Activated CD8-positive, alpha-beta T cell treated with anti-CD3 and anti-CD28 coated beads for 36 hours (primary cell): ENCODE measurements around the gene DHX30. TPM values are rescaled to one million over a fixed set of nuclear protein-coding genes. Genes with fewer than 3 reads are reported as not detected.

ENCODE experiments used
- ATAC-seq: fragments of 200-7000 bp; cut with Tn5 transposase; one replicate; pipeline ENCODE4 v1.10.0; 2021; ENCODE audit warnings: mild to moderate bottlenecking, moderate library complexity
- CTCF ChIA-PET: fragments of 350-600 bp; sonication (Branson Sonifier 250); formaldehyde crosslinking; loops from one replicate; lab custom pipeline; 2021; ENCODE audit warnings: antibody characterized with exemption; lab: Charles Lee
- POLR2A ChIA-PET: fragments of 350-600 bp; sonication (Branson Sonifier 250); formaldehyde crosslinking; loops from one replicate; lab custom pipeline; 2021; ENCODE audit warnings: antibody characterized with exemption; lab: Charles Lee
- DNase-seq: peaks from one replicate; pipeline ENCODE4 v3.0.0-alpha.2; 2020
- H3K27ac Mint-ChIP-seq: one replicate; pipeline ENCODE4 v1.8.0; 2021; ENCODE audit warnings: mild to moderate bottlenecking, mixed read lengths
- H3K27me3 Mint-ChIP-seq: one replicate; pipeline ENCODE4 v1.8.0; 2021; ENCODE audit warnings: mixed read lengths
- H3K36me3 Mint-ChIP-seq: one replicate; pipeline ENCODE4 v1.8.0; 2021; ENCODE audit warnings: low read depth, mixed read lengths
- H3K4me1 Mint-ChIP-seq: one replicate; pipeline ENCODE4 v1.8.0; 2021; ENCODE audit warnings: low read depth, mixed read lengths
- H3K4me3 Mint-ChIP-seq: one replicate; pipeline ENCODE4 v1.8.0; 2021; ENCODE audit warnings: mild to moderate bottlenecking, moderate library complexity, mixed read lengths
- H3K9me3 Mint-ChIP-seq: one replicate; pipeline ENCODE4 v1.8.0; 2021; ENCODE audit warnings: mixed read lengths
- intact Hi-C: fragments of 100-400 bp; cut with micrococcal nuclease; formaldehyde crosslinking; loops from one replicate; pipeline ENCODE4 v1.10.0; 2022
- total RNA-seq, 2 experiments: library from RNA; stranded (reverse); gene quantifications; one replicate each; pipeline ENCODE4 v1.2.3, GENCODE V29; 2021
- TF ChIP-seq, protein P1 (sequence below): fragments of 200-600 bp; IDR thresholded peaks from one replicate; pipeline ENCODE4 v1.8.0; 2022; ENCODE audit warnings: antibody characterized with exemption, mild to moderate bottlenecking

DHX30 gene
- total RNA-seq, 2 experiments from 2014 or later, result 81.5 to 84.2 TPM

- H3K36me3 Mint-ChIP-seq, result peaks cover 2% of the 10 kb centered on the region
- TF ChIP-seq, protein P1, sequence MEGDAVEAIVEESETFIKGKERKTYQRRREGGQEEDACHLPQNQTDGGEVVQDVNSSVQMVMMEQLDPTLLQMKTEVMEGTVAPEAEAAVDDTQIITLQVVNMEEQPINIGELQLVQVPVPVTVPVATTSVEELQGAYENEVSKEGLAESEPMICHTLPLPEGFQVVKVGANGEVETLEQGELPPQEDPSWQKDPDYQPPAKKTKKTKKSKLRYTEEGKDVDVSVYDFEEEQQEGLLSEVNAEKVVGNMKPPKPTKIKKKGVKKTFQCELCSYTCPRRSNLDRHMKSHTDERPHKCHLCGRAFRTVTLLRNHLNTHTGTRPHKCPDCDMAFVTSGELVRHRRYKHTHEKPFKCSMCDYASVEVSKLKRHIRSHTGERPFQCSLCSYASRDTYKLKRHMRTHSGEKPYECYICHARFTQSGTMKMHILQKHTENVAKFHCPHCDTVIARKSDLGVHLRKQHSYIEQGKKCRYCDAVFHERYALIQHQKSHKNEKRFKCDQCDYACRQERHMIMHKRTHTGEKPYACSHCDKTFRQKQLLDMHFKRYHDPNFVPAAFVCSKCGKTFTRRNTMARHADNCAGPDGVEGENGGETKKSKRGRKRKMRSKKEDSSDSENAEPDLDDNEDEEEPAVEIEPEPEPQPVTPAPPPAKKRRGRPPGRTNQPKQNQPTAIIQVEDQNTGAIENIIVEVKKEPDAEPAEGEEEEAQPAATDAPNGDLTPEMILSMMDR, result no peak
- H3K27ac Mint-ChIP-seq, result peak overlapping the region; percentile 98
- ATAC-seq, result no peak
- intact Hi-C loops, result no loop called here
- DNase-seq, result peak; percentile 10
- no peaks in the 10 kb centered on the region for H3K9me3 Mint-ChIP-seq
- H3K27me3 Mint-ChIP-seq, result no peaks in the 10 kb centered on the region
- peak overlapping the region; percentile 97 for H3K4me3 Mint-ChIP-seq
- H3K4me1 Mint-ChIP-seq, result peaks cover 20% of the 10 kb centered on the region
- ChIA-PET CTCF (interaction anchor here (1.3 to 2.9 kb wide), 5 partner anchors 12 to 282 kb away, joined by 3 to 25 read pairs (median 3); no protein-coding TSS in a partner anchor), POLR2A (interaction anchor here (0.9 to 1.6 kb wide), 3 partner anchors 13 to 22 kb away, joined by 3 to 4 read pairs (median 3); no protein-coding TSS in a partner anchor)
These were observed 615 bp downstream of the DHX30 start for GRCh38 chr3:47803480-47804025.

DNA sequence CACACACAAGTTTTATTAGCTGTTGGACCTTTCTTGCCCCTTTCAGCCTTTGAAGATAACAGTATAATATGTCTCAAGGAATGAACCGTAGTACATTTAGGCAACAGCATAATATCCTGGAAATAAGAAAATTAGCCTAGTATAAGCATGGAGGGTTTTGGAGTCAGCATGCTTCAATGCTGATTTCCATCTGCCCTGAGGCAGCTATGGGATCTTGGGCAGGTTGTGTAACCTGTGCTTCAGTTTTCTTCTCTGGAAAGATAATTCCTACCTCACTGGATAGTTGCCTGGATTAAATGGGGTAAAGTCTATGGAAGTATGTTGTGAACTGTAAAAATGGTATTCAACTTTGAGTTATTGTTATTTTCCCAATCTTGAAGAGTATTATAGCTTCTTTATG lies 1.6 kb downstream of the DHX30 start:
- no peaks in the 10 kb centered on the region for H3K9me3 Mint-ChIP-seq
- H3K27ac Mint-ChIP-seq, result peak overlapping the region; percentile 98
- DNase-seq (no peak), ATAC-seq (no peak)
- peaks cover 2% of the 10 kb centered on the region for H3K36me3 Mint-ChIP-seq
- H3K27me3 Mint-ChIP-seq, result no peaks in the 10 kb centered on the region
- TF ChIP-seq, protein P1, result no peak
- POLR2A ChIA-PET, result interaction anchor here (0.9 to 1.6 kb wide), 6 partner anchors 10 to 46 kb away, joined by 3 to 5 read pairs (median 4); no protein-coding TSS in a partner anchor
- H3K4me3 Mint-ChIP-seq, result peak overlapping the region; percentile 97
- H3K4me1 Mint-ChIP-seq, result peaks cover 20% of the 10 kb centered on the region
- intact Hi-C loops, result no loop called here
- CTCF ChIA-PET, result interaction anchor here (1.3 to 2.9 kb wide), 5 partner anchors 11 to 283 kb away, joined by 3 to 25 read pairs (median 3); no protein-coding TSS in a partner anchor

GRCh38 chr3:47813551-47814177 lies 10.7 kb downstream of the DHX30 start:
- POLR2A ChIA-PET, result interaction anchor here (0.6 to 3.6 kb wide), 4 partner anchors 9 to 348 kb away, joined by 3 to 23 read pairs (median 4); no protein-coding TSS in a partner anchor
- no peak overlapping the region for H3K27ac Mint-ChIP-seq
- intact Hi-C loops, result no loop called here
- ATAC-seq (no peak), DNase-seq (no peak)
- H3K4me3 Mint-ChIP-seq, result no peak overlapping the region
- TF ChIP-seq, protein P1, result no peak
- CTCF ChIA-PET, result interaction anchor here (1.2 to 6.8 kb wide), 2 partner anchors 11 to 24 kb away, joined by 5 to 47 read pairs; no protein-coding TSS in a partner anchor
- peaks cover 4% of the 10 kb centered on the region for H3K4me1 Mint-ChIP-seq
- H3K36me3 Mint-ChIP-seq, result peaks cover 19% of the 10 kb centered on the region
- no peaks in the 10 kb centered on the region for H3K27me3 Mint-ChIP-seq
- H3K9me3 Mint-ChIP-seq, result no peaks in the 10 kb centered on the region

DNA sequence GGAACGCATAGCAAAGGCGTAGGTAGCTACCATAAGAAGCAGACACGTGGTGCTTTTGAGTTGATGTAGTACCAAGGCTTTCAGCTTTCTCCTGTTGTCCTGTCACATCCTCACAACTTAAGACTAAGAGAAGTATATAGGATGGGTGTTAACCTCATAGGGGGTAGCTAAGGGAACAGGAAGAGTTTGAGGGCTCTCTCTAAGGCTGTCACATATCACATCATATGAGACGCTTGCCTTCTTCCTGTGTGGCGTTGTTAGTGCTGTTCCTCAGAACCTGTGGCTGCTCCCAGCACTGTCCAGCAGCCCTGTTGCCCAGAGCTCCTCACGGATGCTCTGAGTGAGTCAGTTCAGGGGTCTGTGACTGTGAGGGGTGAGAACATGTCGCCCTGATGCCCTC lies 14.7 kb downstream of the DHX30 start:
- POLR2A ChIA-PET, result interaction anchor here (0.6 to 1.1 kb wide), 3 partner anchors 11 to 221 kb away, joined by 3 to 6 read pairs (median 3); no protein-coding TSS in a partner anchor

More for the DNA sequence above, 14.7 kb downstream of the DHX30 start:
- ATAC-seq (no peak), DNase-seq (no peak)
- intact Hi-C loops, result no loop called here
- Mint-ChIP-seq H3K27me3 (no peaks in the 10 kb centered on the region), H3K4me1 (no peaks in the 10 kb centered on the region), H3K27ac (no peak overlapping the region), H3K9me3 (peaks cover 3% of the 10 kb centered on the region), H3K4me3 (no peak overlapping the region), H3K36me3 (peaks cover 11% of the 10 kb centered on the region)
- TF ChIP-seq, protein P1, result no peak
- CTCF ChIA-PET, result interaction anchor here (1.2 to 6.8 kb wide), 3 partner anchors 7 to 20 kb away, joined by 3 to 47 read pairs (median 20); no protein-coding TSS in a partner anchor
